H9 (cell line): ENCODE measurements around the gene DHX58. TPM values are rescaled to one million over a fixed set of nuclear protein-coding genes. Genes with fewer than 3 reads are reported as not detected.

Source experiments
- DNase-seq: peaks from one replicate; pipeline ENCODE4 v3.0.0-alpha.2; 2017
- H2AFZ ChIP-seq: one replicate; pipeline ENCODE4 v1.6.1; 2013; ENCODE audit warnings: mild to moderate bottlenecking, low read length, control low read depth, moderate library complexity
- H2AK5ac ChIP-seq: 2 replicates; pipeline ENCODE4 v1.6.1; 2013; ENCODE audit warnings: low read length, control low read depth, mixed read lengths; ENCODE audit not compliant: insufficient read length
- H2BK120ac ChIP-seq: one replicate; pipeline ENCODE4 v1.6.1; 2013; ENCODE audit warnings: low read depth, mild to moderate bottlenecking, low read length, control low read depth, inconsistent platforms; ENCODE audit not compliant: poor library complexity, severe bottlenecking
- H2BK12ac ChIP-seq: 2 replicates; pipeline ENCODE4 v1.6.1; 2013; ENCODE audit warnings: low read length, control low read depth, mixed read lengths, low read depth; ENCODE audit not compliant: insufficient read length
- H2BK15ac ChIP-seq: 2 replicates; pipeline ENCODE4 v1.6.1; 2013; ENCODE audit warnings: low read depth, low read length, control low read depth
- H2BK20ac ChIP-seq: one replicate; pipeline ENCODE4 v1.6.1; 2013; ENCODE audit warnings: low read depth, mild to moderate bottlenecking, low read length, control low read depth, inconsistent platforms; ENCODE audit not compliant: poor library complexity, severe bottlenecking
- H2BK5ac ChIP-seq: 2 replicates; pipeline ENCODE4 v1.6.1; 2013; ENCODE audit warnings: low read length, control low read depth, mixed read lengths; ENCODE audit not compliant: insufficient read length
- H3K14ac ChIP-seq: 2 replicates; pipeline ENCODE4 v1.6.1; 2013; ENCODE audit warnings: low read length, control low read depth; ENCODE audit not compliant: insufficient read depth
- H3K18ac ChIP-seq: 2 replicates; pipeline ENCODE4 v1.6.1; 2013; ENCODE audit warnings: low read depth, mild to moderate bottlenecking, mixed read lengths, low read length, control low read depth; ENCODE audit not compliant: insufficient read length
- H3K23ac ChIP-seq: 2 replicates; pipeline ENCODE4 v1.6.1; 2013; ENCODE audit warnings: low read length, control low read depth, mixed read lengths, low read depth; ENCODE audit not compliant: insufficient read length
- H3K23me2 ChIP-seq: 2 replicates; pipeline ENCODE4 v1.6.1; 2013; ENCODE audit warnings: low read depth, mild to moderate bottlenecking, mixed read lengths, low read length, control low read depth; ENCODE audit not compliant: insufficient read length, poor library complexity, severe bottlenecking
- H3K27ac ChIP-seq: 2 replicates; pipeline ENCODE4 v1.5.1; 2013; ENCODE audit warnings: low read length, control low read depth, mixed read lengths, low read depth; ENCODE audit not compliant: insufficient read length
- H3K27me3 ChIP-seq: 2 replicates; pipeline ENCODE4 v1.6.1; 2013; ENCODE audit warnings: low read length, control low read depth, inconsistent platforms; ENCODE audit not compliant: insufficient read depth
- H3K4ac ChIP-seq: 2 replicates; pipeline ENCODE4 v1.6.1; 2013; ENCODE audit warnings: low read depth, mild to moderate bottlenecking, control low read depth, inconsistent platforms, low read length, moderate library complexity
- H3K4me1 ChIP-seq: 2 replicates; pipeline ENCODE4 v1.6.1; 2013; ENCODE audit warnings: low read length, control low read depth, inconsistent platforms; ENCODE audit not compliant: insufficient read depth
- H3K4me2 ChIP-seq: 2 replicates; pipeline ENCODE4 v1.6.1; 2013; ENCODE audit warnings: low read length, control low read depth, mixed read lengths; ENCODE audit not compliant: insufficient read length, insufficient read depth
- H3K56ac ChIP-seq: 2 replicates; pipeline ENCODE4 v1.6.1; 2013; ENCODE audit warnings: low read depth, mild to moderate bottlenecking, mixed read lengths, low read length, control low read depth; ENCODE audit not compliant: insufficient read length
- H3K79me1 ChIP-seq: 2 replicates; pipeline ENCODE4 v1.6.1; 2013; ENCODE audit warnings: low read depth, mild to moderate bottlenecking, moderate library complexity, low read length, control low read depth, inconsistent platforms; ENCODE audit not compliant: insufficient read depth, poor library complexity, severe bottlenecking
- H3K79me2 ChIP-seq: 2 replicates; pipeline ENCODE4 v1.6.1; 2013; ENCODE audit warnings: low read length, control low read depth, inconsistent platforms; ENCODE audit not compliant: insufficient read depth
- H3K9ac ChIP-seq: 2 replicates; pipeline ENCODE4 v1.6.1; 2013; ENCODE audit warnings: low read length, control low read depth, mixed read lengths; ENCODE audit not compliant: insufficient read length; ENCODE audit errors: extremely low read depth
- H3K9me3 ChIP-seq: one replicate; pipeline ENCODE4 v1.6.1; 2013; ENCODE audit warnings: low read depth, low read length, inconsistent platforms; ENCODE audit not compliant: control insufficient read depth
- H3T11ph ChIP-seq: one replicate; pipeline ENCODE4 v1.6.1; 2013; ENCODE audit warnings: mild to moderate bottlenecking, low read length, control low read depth, inconsistent platforms
- H4K20me1 ChIP-seq: one replicate; pipeline ENCODE4 v1.6.1; 2013; ENCODE audit not compliant: control insufficient read depth, insufficient read length, insufficient read depth
- H4K5ac ChIP-seq: 2 replicates; pipeline ENCODE4 v1.6.1; 2013; ENCODE audit warnings: low read depth, mild to moderate bottlenecking, mixed read lengths, low read length, control low read depth; ENCODE audit not compliant: insufficient read length
- H4K8ac ChIP-seq: replicated peaks from 2 replicates; pipeline ENCODE4 v1.6.1; 2013; ENCODE audit warnings: low read length, control low read depth, mixed read lengths, low read depth; ENCODE audit not compliant: insufficient read length
- H4K91ac ChIP-seq: 2 replicates; pipeline ENCODE4 v1.6.1; 2013; ENCODE audit warnings: low read depth, mild to moderate bottlenecking, moderate library complexity, mixed read lengths, low read length, control low read depth; ENCODE audit not compliant: insufficient read length
- H3K27ac Mint-ChIP-seq, 3 experiments: 2 replicates in 2 of 3; 3 replicates in 1 of 3; pipeline ENCODE4 v1.8.0; 2020 to 2021; ENCODE audit warnings: mixed read lengths in 3 of 3, mild to moderate bottlenecking in 1 of 3, moderate library complexity in 1 of 3
- H3K27me3 Mint-ChIP-seq: 2 replicates; pipeline ENCODE4 v1.8.0; 2021; ENCODE audit warnings: low read depth, mild to moderate bottlenecking, moderate library complexity, mixed read lengths
- H3K36me3 Mint-ChIP-seq, 3 experiments: 2 replicates in 2 of 3; 3 replicates in 1 of 3; pipeline ENCODE4 v1.8.0; 2020 to 2021; ENCODE audit warnings: low read depth in 3 of 3, mixed read lengths in 3 of 3; ENCODE audit not compliant: insufficient read depth in 1 of 3
- H3K4me1 Mint-ChIP-seq, 2 experiments: 2 replicates each; pipeline ENCODE4 v1.8.0; 2020; ENCODE audit warnings: mixed read lengths in 2 of 2
- H3K4me3 Mint-ChIP-seq, 2 experiments: 2 replicates in 1 of 2; 3 replicates in 1 of 2; pipeline ENCODE4 v1.8.0; 2020 to 2021; ENCODE audit warnings: mild to moderate bottlenecking in 2 of 2, mixed read lengths in 2 of 2, moderate library complexity in 1 of 2
- H3K9me3 Mint-ChIP-seq, 2 experiments: 2 replicates in 1 of 2; 3 replicates in 1 of 2; pipeline ENCODE4 v1.8.0; 2020; ENCODE audit warnings: mild to moderate bottlenecking in 2 of 2, mixed read lengths in 2 of 2, moderate library complexity in 1 of 2
- WGBS: extraction: QIAGEN DNeasy Blood & Tissue Kit; methylation state at CpG from one replicate; pipeline ENCODE4 v1.1.7; 2013; ENCODE audit warnings: missing lambda C conversion rate, low lambda C conversion rate, mixed read lengths; ENCODE audit not compliant: insufficient read length; ENCODE audit errors: extremely low coverage; 5-methylcytosine and 5-hydroxymethylcytosine counted together
- total RNA-seq: library from RNA; stranded (reverse); gene quantifications from 2 replicates; pipeline ENCODE4 v1.2.1, GENCODE V29; 2021
- TF ChIP-seq, protein P1 (sequence below): fragments of 200-600 bp; sonication (generic); conservative IDR thresholded peaks from 3 replicates; pipeline ENCODE4 v1.8.0; 2021; ENCODE audit warnings: antibody characterized with exemption, mild to moderate bottlenecking

DHX58 gene
- total RNA-seq, 1 experiment from 2014 or later, result 3.9 TPM

DNA sequence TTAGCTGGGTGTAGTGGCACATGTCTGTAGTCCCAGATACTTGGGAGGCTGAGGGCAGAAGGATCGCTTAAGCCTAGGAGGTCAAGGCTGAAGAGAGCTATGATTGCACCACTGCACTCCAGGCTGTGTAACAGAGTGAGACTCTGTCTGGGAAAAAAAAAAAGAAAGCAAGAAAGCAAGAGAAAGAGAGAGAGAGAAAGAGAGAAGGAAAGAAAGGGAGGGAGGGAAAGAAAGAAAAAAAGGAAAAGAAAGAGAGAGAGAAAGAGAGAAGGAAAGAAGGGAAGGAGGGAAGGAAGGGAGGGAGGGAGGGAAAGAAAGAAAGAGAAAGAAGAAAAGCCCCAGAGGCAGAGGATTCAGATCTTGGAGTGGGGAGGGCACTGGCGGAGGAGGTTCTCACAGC, 6.5 kb downstream of the DHX58 start:
- Histone ChIP-seq H3K27me3 (no peaks in the 10 kb centered on the region), H4K8ac (no peak overlapping the region), H4K5ac (no peak overlapping the region), H3K4ac (no peak overlapping the region), H3K23ac (no peak overlapping the region), H3K56ac (no peak overlapping the region), H3T11ph (no peak overlapping the region), H3K4me1 (peaks cover 4% of the 10 kb centered on the region; the same call in 1 of the 2 replicates), H3K9ac (no peak overlapping the region), H2AFZ (no peak overlapping the region), H3K18ac (no peak overlapping the region), H2BK12ac (no peak overlapping the region), H3K4me2 (no peak overlapping the region), H3K14ac (no peak overlapping the region), H3K79me2 (no peaks in the 10 kb centered on the region), H2BK5ac (no peak overlapping the region), H2BK15ac (no peak overlapping the region), H2BK120ac (no peak overlapping the region), H3K23me2 (no peaks in the 10 kb centered on the region), H3K27ac (no peak overlapping the region), H2AK5ac (no peak overlapping the region), H3K9me3 (no peaks in the 10 kb centered on the region), H4K91ac (no peak overlapping the region), H4K20me1 (no peaks in the 10 kb centered on the region), H2BK20ac (no peak overlapping the region), H3K79me1 (no peaks in the 10 kb centered on the region)
- Mint-ChIP-seq H3K4me3 (peak overlapping the region in 1 of 2 experiments; percentile 26; a peak in 1 of 5 replicates), H3K27ac (no peak overlapping the region), H3K27me3 (peaks cover 9% of the 10 kb centered on the region), H3K36me3 (no peaks in the 10 kb centered on the region), H3K4me1 (peaks cover 23 to 24% of the 10 kb centered on the region in 2 experiments), H3K9me3 (no peaks in the 10 kb centered on the region)
- no peak for DNase-seq
- no CpG with 5 or more reads among the region's 2 CpGs for WGBS
- TF ChIP-seq, protein P1, sequence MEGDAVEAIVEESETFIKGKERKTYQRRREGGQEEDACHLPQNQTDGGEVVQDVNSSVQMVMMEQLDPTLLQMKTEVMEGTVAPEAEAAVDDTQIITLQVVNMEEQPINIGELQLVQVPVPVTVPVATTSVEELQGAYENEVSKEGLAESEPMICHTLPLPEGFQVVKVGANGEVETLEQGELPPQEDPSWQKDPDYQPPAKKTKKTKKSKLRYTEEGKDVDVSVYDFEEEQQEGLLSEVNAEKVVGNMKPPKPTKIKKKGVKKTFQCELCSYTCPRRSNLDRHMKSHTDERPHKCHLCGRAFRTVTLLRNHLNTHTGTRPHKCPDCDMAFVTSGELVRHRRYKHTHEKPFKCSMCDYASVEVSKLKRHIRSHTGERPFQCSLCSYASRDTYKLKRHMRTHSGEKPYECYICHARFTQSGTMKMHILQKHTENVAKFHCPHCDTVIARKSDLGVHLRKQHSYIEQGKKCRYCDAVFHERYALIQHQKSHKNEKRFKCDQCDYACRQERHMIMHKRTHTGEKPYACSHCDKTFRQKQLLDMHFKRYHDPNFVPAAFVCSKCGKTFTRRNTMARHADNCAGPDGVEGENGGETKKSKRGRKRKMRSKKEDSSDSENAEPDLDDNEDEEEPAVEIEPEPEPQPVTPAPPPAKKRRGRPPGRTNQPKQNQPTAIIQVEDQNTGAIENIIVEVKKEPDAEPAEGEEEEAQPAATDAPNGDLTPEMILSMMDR, result no peak
